GM19025 (cell line): ENCODE results near the gene COX8C.

Experiments
- ATAC-seq: cut with Tn5 transposase; IDR thresholded peaks from one replicate; pipeline ENCODE4 v1.9.1; 2021; ENCODE audit warnings: mild to moderate bottlenecking, low read depth, moderate library complexity; ENCODE audit not compliant: unreplicated experiment

COX8C gene

GRCh38 chr14:93319958-93320357 lies 27.0 kb upstream of the COX8C start:
- ATAC-seq, result no peak

GRCh38 chr14:93320489-93320888 lies 26.5 kb upstream of the COX8C start:
- no peak for ATAC-seq

- no peak for ATAC-seq
Observed at GRCh38 chr14:93322929-93323599, 23.9 kb upstream of the COX8C start.

GRCh38 chr14:93323600-93324174 lies 23.3 kb upstream of the COX8C start:
- no peak for ATAC-seq

GRCh38 chr14:93326196-93326595 lies 20.8 kb upstream of the COX8C start:
- no peak for ATAC-seq

- no peak for ATAC-seq
Observed at GRCh38 chr14:93328546-93328945, 18.4 kb upstream of the COX8C start.

- ATAC-seq, result no peak
Observed at GRCh38 chr14:93329965-93330608, 16.9 kb upstream of the COX8C start.

GRCh38 chr14:93330609-93331000 lies 16.4 kb upstream of the COX8C start:
- no peak for ATAC-seq

- ATAC-seq, result no peak
Observed at GRCh38 chr14:93331002-93331727, 15.8 kb upstream of the COX8C start.

GRCh38 chr14:93331728-93332396 lies 15.1 kb upstream of the COX8C start:
- no peak for ATAC-seq

- peak; percentile 48 for ATAC-seq
Observed at GRCh38 chr14:93332397-93332852, 14.6 kb upstream of the COX8C start.

- ATAC-seq, result peak; percentile 77
Observed at GRCh38 chr14:93332853-93333630, 13.9 kb upstream of the COX8C start, which contains the start of gene BTBD7. Gene BTBD7, minus strand, starts transcription at chr14:93333036. Its CDS starts 36,985 bp downstream, at chr14:93296051.

GRCh38 chr14:93333631-93334103 lies 13.3 kb upstream of the COX8C start:
- ATAC-seq, result no peak

GRCh38 chr14:93337143-93337753 lies 9.7 kb upstream of the COX8C start:
- ATAC-seq, result no peak

GRCh38 chr14:93337884-93338283 lies 9.1 kb upstream of the COX8C start:
- no peak for ATAC-seq

GRCh38 chr14:93343266-93343665 lies 3.7 kb upstream of the COX8C start:
- no peak for ATAC-seq

GRCh38 chr14:93343797-93344196 lies 3.2 kb upstream of the COX8C start:
- ATAC-seq, result no peak

- no peak for ATAC-seq
Observed at GRCh38 chr14:93347850-93348249, 868 bp downstream of the COX8C start.

- no peak for ATAC-seq
Observed at GRCh38 chr14:93348292-93348691, 1.3 kb downstream of the COX8C start.
